NOMO-1 (cell line): ENCODE data around the gene DTNB.

ENCODE experiments used
- DNase-seq, 2 experiments: peaks; one replicate each; lab custom pipeline; 2025; ENCODE audit not compliant: unreplicated experiment in 2 of 2; lab: John Stamatoyannopoulos, UW

DTNB gene

DNA sequence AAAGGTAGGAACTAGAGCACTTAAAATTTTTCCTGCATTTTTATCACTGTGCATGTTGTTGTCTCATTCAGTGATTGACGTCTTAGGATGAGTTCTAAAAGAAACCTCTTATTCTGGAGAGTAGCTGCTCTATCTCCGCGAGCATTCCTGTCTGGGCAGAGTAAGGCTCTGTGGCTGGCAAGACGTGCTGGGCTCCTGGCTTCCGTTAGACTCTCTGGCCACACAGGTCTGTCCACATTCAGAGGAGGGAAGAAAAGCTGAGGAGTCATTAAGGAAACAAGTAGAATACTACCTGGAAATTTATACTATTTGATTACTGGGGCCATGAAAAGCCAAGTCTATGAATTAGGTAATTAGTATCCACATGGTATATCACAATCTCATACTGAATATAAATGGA, 193.6 kb downstream of the DTNB start:
- DNase-seq = no peak

DNA sequence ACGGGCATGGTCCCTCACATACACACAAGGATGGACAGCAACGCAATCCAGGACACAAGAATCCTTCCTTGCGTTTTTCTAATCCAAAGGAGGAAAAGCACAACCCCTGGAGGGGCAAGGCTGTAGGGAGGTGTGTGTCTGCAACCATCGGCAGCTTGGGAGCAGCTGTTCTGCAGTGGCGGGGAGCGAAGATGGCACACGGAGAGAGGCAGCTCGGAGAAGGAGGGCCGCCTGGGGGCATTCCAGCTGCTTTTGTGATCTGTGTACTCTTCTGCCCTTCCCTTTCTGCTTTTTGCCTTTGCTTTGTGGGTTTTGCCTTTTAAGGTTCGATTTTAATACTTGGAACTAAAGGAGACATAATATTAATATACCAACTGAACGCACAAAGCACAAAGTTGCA, 194.6 kb downstream of the DTNB start:
- DNase-seq = no peak

DNA sequence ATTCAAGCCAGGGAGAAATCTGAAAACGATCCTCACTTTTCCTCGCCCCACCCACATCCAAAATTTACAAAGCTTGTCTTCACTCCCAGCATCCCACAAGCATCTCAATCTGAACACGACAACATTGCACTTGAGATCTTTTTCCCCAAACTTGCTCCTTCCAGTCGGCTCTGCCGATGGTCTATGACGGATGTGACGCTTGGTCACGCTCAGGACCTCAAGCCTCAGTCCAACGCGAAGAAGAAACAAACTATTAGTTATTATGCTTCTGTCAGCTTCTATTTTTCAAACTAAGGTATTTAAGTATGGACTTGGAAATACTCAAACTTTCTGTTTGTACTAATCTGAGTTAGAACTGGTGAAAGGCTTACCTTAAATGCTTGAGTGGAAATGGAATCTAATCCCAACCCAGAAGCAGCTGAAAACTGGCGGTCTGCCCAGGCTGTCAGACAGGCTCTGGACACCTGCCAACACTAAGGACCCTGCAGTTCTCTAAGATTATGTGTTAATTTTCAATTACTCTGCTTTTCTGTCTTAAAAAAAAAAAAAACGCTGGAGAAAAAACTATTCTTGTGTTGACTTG, 199.5 kb downstream of the DTNB start:
- DNase-seq = no peak

DNA sequence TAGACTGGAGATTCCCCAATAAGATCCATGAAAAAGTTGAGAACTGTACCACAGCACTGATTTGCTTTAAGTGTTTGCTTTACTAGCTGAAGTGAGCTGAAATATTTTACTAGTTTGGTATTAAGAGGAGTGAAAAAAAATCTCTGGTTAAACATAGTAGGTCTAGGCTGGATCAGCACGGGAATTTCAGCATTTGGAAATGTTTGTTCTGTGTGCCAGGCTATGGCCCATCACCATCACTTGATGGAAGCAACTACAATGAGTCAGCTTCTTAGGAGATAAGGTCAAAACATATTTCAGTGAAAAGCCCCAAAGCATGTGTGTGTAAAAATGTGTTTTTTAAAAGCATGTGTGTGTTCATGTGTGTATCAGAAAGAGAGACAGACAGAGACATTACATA, 200.2 kb downstream of the DTNB start:
- DNase-seq = no peak

DNA sequence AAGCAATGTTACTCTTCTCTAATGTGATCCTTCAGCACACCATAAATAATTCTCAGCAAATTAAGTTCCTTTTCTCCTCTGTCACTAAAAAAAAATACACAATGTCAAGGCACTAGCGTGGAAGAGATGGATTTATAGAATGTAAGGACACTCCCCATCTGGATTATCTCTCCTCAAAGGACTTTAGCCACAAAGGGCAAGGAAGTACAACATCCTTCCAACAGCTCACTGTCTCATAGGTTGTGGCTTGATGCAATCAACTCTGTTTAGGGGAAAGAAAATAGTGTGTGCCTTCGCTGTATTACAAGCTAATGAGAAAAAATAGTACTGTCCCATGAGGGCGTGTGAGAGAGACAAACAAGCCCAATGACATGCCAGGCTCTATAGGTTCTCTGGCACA, 202.6 kb downstream of the DTNB start:
- no peak for DNase-seq

DNA sequence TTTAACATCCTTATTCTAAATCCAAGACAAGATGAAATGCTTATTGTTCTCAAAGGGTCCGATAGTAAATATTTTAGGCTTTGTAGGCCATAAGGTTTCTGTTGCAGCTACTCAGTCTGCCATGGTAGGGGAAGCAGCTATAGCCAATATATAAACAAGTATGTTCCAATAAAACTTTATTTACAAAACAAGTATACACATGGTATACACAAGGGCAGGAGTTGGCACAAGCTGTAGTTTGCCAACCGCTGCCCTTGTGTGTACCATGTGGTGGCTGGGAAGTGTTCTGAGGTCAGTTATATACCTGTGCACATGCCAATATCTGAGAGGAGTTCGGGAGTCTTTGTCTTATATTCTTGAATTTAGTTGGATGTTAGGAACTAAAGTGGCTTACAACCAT, 205.6 kb downstream of the DTNB start:
- no peak for DNase-seq

DNA sequence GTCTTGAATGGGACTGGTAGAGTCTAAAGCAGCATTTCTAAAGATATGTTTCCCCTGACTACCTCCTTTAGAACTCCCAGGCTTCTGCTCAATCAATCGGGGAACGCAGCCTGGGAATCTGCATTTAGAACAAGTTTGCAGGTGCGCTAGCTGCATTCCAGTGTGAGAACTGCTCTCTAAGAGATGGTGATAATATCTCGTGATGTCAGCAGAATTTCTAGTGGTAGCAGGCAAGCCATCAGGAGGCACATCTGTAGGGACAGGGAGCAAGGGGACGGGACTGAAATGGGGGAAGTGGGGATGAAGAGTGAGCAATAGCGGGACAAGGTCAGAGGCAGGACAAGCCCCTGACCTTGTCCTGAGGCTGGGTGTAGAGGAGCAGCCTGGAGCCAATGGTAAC, 211.4 kb downstream of the DTNB start:
- DNase-seq = no peak

DNA sequence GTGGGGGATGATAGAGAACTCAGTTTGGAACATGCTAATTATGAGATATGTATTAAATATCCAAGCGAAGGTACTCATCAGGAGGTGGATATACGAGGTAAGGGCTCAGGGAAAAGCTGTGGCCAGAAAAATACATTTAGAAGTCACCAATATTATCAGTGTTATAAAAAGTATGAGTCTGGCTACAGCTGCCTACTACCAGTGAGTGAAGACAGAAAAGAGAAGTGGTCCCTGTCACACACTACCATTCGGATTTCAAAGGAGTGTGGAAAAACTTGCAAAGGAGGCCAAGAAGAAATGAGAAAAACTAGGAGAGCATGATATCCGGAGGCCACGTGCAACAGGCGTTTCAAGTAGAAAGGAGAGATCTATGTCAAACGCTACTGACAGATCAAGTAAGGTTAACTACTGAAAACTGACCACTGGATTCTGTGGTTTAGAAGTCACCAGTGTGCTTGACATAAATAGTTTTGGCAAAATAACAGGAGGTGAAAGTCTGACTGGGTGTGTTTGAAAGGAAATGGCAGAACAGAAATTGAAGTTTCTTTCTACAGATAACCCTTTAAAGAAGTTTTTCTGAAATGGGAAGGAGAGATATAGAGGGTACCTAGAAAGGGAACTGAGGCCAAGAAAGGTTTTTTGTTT, 213.0 kb downstream of the DTNB start:
- no peak for DNase-seq

DNA sequence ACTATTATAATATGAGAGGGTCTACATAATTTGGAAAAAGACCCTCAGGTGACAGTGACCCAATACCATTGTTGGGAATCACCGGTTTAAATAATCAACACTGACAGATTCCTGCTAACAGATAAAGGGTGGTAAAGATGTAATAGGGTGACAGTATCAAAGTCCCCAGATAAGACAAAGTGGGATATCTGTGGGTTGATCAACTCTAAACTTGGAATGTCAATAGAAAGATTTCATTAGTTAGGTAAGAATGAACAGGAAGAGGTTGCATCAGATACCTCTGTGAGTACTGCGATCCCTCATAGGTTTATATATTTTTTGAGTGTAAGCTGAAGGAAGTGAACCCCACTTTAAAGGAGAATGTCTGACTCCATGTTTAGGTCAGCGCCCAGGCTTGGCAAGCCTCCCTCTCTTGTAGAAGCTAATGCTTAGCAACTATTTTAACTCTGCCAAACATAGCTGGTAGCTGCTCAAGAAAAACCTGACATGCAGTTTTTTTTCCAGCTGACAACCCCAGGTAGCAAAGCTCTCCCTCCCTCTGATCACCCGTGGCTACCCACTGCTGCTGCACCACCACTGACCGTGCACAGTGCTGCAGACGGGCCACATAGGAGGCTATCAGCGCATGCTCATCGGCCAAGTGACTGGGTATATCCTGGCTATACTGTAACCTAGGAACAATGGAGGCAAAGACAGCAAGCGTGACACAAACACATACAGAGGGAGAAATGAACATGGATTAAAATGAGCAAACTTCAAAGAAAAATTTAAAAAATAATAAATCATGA, 218.4 kb downstream of the DTNB start:
- DNase-seq = no peak

DNA sequence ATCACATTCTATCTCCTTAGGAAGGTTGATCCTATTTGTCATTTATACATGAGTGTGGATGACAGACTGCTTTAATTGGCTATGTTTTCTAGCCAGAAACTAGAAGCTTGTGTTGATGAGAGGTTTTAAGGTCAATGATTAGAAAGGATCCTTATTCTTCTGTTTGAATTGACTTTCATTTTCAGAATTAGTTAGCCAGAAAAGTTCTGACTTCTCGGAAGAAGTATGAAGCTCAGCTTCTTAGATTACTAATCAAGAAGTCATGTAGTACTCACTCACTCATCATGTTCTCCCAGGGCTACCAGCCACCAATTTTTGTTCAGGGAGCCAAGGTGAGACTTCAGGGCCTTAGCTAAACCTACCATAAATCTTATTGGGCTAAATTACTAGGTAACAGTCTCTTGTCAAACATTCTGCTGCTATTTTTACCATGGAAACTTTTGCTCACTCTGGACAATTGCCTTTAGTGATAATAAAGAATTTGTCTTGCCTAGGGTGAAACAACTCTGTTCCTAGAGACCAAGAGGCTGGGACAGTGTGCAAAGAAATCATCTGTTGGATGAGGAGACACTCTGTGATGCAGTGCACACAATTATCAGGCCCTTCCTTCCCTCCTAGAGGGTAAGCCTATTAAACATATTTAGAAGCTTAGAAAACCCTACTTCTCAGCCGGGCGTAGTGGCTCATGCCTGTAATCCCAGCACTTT, 220.0 kb downstream of the DTNB start:
- no peak for DNase-seq

DNA sequence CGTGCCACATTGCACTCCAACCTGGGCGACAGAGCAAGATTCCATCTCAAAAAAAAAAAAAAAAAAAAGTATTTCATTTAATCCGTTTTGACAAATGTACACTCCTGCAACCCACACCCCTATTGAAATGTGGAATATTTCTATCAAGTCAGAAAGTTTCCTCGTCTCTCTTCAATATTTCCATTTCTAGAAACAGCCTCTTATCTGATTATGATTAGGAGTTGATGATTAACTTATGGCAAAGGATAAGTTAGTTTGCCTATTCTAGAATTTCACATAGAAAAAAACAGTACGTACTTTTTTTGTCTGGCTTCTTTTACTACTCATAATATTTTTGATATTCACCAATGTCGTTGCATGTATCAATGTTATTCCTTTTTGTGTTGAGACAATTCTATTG, 224.6 kb downstream of the DTNB start:
- no peak for DNase-seq

DNA sequence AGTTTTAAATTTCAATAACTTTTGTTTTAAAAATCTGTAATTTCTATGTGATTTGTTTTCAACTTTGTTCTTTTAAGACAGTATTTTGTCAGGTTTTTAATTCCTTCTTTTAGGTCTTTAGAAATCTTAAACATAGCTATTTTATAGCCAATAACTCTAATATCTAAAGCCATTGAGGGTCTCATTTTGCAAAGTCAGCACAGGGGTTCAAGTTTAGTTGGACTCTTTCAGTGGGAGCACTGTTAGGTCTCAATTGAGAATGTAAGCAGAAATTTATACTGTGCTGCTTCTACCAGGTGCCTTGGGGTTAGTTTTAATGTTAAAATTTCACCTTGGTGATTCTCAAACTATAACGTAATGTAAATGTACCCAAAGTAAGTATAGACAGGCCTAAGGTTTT, 226.4 kb downstream of the DTNB start:
- DNase-seq = no peak

DNA sequence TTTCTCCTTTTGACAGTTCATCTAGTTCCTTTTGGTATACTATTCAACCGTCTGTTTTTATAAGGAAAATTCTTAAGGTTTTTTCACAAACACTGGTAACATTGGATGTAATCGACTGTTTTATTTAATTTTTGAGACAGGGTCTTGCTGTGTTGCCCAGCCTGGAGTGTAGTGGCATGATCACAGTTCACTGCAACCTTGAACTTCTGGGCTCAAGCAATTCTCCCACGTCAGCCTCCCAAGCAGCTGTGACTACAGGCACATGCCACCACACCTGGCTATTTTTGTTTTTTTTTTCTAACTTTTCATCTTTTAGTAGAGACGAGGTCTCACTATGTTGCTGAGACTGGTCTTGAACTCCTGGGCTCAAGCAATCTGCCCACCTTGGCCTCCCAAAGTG, 227.3 kb downstream of the DTNB start:
- DNase-seq = no peak

DNA sequence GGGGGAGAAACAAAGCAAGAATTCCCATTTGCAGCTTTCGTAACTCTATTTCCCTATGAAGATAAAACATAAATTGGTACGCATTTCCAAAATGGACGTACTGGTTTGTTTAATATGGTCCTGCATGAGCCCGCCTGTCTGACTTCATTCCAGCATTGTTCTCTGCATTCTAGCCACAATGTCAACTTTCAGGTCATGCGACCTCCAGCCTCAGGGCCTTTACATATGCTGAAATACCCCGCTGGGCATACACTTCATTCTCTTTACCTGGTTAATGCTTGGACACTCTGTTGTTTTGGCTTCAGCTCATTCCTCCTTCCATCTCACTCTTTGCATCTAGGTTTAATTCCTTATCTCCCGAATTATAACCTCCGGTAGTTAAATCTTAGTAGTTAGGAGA, 227.9 kb downstream of the DTNB start:
- DNase-seq = no peak

DNA sequence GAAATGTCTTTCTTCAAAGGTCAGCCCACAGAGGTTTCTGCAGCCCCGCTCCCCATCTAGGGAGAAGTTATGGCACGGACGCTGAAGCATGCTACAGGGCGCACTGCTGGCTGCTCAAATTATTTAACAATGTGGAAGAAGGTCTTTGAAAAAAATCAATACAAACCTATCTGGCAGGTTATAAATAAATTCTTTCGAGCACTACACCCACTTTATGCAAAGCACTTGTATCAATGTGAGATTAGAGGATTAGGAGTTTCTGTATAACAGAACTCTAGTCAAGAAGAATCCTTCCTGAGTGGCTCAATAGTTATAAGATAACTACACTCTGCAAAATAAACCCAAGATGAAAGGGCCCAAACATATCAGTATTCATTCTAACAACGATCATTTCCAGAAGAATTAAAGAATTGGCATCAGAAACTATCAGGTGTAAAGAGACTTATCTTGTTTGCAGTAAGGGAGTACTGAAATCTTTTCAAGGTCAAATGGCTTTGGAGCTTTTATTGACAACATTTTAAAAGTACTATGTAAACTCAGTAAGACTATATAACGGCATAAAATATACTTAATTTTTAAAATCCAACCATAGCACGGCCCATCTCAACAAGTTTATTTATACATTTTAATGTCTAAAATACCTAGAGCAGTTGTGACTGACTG, 228.6 kb downstream of the DTNB start:
- no peak for DNase-seq

DNA sequence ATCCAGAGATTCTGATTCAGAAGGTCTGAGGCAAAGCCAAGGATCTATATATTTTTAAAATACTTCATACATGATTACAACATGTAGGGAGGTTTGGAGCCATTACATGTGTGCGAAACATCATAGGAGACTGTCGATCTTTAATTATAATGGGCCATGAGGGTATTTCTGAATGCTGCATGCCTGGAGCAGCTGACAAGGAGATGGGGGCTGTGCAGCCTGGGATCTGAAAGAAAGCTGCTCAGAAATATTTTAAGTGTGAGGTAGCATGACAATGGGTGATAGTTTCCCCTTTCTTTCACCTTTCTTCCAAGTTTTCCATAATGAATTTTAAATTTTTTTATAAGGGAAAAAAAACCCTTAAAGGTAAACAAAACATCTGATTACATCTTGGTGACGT, 229.6 kb downstream of the DTNB start:
- DNase-seq = no peak

DNA sequence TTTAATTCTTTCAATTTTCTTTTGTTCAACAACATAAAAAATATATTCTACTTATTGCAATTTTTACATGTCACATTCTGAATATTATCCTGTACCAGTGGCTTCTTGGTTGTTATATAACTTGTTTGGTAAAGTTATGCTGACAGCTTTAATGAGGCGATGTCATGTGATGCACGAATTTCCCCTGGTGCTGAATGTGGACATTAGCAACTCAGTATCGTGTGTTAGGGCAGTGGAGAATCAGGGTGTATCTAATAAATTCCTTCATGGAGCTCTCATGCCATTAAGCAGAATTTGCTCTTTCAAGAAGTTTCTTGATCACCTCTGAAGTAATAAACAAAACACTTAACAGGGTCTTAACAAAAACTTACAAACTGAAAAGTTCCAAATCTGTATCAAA, 232.0 kb downstream of the DTNB start:
- DNase-seq = no peak

DNA sequence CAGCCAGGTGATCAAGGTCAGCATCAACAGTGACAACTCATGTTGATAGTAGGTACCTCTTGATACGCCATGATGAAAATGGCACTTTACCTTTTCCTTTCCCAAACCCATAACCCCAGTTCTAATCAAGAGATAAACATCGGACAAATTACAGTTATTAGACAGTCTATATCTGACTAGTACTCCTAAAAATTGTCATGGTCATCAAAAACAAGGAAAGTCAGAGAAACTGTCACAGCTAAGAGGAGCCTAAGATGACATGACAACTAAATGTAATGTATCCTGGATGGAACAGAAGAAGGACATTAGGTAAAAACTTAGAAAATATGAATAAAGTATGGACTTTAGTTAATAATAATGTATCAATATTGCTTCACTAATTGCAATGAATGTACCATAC, 234.6 kb downstream of the DTNB start:
- DNase-seq = no peak

DNA sequence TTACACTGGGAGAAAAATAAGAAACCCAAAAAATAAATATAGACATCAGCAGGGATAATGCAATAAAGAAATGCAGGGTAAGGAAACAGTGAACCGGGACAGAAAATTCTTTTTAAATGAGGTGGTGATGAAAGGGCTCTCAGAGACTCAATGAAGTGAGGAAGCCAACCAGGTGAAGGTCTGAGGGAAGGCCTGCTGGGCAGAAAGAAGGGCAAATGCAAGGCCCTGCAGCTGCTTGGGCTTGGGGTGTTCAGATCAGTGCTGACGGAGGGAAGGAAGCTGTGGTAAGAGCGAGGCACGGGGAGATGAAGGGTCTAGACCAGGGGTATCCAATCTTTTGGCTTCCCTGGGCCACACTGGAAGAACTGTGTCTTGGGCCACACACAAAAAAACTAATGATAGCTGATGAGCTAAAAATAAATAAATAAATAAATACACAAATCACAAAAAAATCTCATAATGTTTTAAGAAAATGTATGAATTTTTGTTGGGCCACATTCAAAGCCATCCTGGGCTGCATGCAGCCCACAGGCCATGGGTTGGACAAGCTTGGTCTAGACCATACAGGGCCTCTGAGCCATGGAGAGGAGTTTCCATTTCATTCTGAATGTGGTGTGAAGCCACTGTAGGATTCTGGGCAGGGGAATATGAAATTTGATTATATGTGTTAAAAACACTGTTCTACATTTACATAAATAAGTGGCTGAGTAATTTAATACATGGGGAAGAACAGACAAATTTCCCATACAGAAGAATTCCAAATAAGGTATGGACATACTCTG, 235.3 kb downstream of the DTNB start:
- no peak for DNase-seq

DNA sequence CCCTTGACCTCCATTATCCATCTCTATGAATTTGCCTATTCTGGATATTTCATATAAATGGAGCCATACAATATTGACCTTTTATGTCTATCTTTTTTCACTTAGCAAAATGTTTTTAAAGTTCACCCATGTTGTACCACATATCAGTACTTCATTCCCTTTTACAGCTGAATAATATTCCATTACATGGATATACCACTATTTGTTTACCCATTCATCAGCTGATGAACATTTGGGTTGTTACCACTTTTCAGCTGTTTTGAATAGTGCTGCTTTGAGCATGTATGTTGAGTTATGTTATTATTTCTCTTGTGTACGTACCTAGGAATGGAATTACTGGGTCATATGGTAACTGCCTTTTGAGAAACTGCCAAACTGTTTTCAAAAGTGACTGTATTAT, 238.0 kb downstream of the DTNB start:
- DNase-seq = no peak
